GM12878 (cell line): ENCODE measurements around the gene SLC1A5.

Source experiments
- CREB1 ChIP-seq: IDR thresholded peaks from 2 replicates; pipeline ENCODE4 v1.6.1; 2012; ENCODE audit warnings: low read depth, mild to moderate bottlenecking, inconsistent platforms
- CTCF ChIP-seq, 3 experiments: IDR thresholded peaks in 2 of 3; conservative IDR thresholded peaks in 1 of 3; 2 replicates each; pipeline ENCODE4 v1.5.1; 2011; ENCODE audit warnings: low read depth in 3 of 3, low read length in 3 of 3, mild to moderate bottlenecking in 3 of 3, control low read depth in 2 of 3, moderate library complexity in 2 of 3, inconsistent platforms in 1 of 3, mixed read lengths in 1 of 3; ENCODE audit not compliant: control insufficient read depth in 2 of 3, insufficient read depth in 1 of 3; ENCODE audit errors: extremely low read depth in 1 of 3
- PAX5 ChIP-seq: IDR thresholded peaks from 2 replicates; pipeline ENCODE4 v1.6.1; 2011; ENCODE audit warnings: low read depth, low read length, borderline replicate concordance
- POLR2AphosphoS5 ChIP-seq: IDR thresholded peaks from 2 replicates; pipeline ENCODE4 v1.6.1; 2011; ENCODE audit warnings: mild to moderate bottlenecking, low read length, inconsistent platforms
- TAF1 ChIP-seq: IDR thresholded peaks from 2 replicates; pipeline ENCODE4 v1.6.1; 2011; ENCODE audit warnings: mild to moderate bottlenecking, low read depth, low read length, borderline replicate concordance

DNA sequence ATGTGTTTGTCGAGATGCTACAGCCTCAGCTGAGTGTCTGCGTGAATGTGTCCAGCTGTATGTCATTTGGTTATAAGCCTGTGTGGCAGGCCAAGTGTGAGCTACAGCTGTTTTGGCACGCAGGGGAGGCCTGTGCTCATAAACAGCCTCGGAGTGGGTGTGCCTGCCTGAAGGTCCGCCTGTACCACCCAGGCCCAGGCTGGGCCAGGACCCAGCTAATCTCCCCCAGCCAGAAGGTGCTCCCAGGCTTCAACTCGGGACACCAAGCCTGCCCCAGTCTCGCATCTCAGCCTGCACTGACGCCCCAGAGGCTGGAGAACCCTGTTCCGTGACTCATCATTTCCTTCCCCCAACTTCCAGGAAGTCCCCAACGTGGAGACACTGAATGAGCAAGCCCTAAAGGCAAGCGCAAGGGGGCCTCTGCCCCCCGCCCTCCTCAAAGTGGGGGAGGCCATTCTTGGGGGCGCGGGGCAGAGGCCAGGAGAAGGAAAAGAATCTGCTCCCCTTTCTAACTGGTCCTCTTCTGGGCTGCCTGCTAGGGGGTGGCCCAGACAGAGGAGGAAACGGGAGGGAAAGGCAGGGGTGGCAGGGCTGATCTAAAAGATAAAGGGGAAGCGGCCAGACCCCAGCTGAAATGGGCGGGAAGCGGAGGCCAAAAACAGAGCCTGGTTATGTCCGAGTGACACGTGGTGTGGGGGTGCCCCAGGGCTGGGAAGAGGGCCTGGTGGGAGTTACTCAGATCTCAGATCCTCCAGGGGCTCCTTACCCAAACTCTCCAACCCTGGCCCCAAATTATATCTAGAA lies 2.0 kb downstream of the SLC1A5 start:
- TF ChIP-seq CTCF (IDR thresholded peaks at IDR 0.05 in 2 of 3, conservative IDR thresholded peaks at IDR 0.05 in 1 of 3; ENCODE audit: control insufficient read depth in 2 of 3, extremely low read depth in 1 of 3, insufficient read depth in 1 of 3, low read depth in 3 of 3, low read length in 3 of 3) (no peak), TAF1 (no peak), CREB1 (0 out of 2 replicates have a peak, but pooled peaks have one; percentile 43), POLR2AphosphoS5 (0 out of 2 replicates have a peak, but pooled peaks have one; percentile 24), PAX5 (no peak)
